NCI-H1105 treated with DMSO at 0.1 percent for 48 hours (cell line): ENCODE data around the gene FOXB2.

Source experiments
- DNase-seq: peaks from one replicate; lab custom pipeline; 2025; lab: John Stamatoyannopoulos, UW

The FOXB2 gene

GRCh38 chr9:77066388-77066787 lies 46.9 kb downstream of the FOXB2 start:
- no peak for DNase-seq
